SHP77 (cell line): ENCODE measurements around the gene NUMA1.

Experiments
- DNase-seq, 2 experiments: peaks; one replicate each; lab custom pipeline; 2025; lab: John Stamatoyannopoulos, UW

NUMA1 gene

GRCh38 chr11:72001834-72002591 lies 78.3 kb downstream of the NUMA1 start:
- DNase-seq: no peak

GRCh38 chr11:72001285-72001684 lies 79.1 kb downstream of the NUMA1 start:
- no peak for DNase-seq

GRCh38 chr11:72000202-72000867 lies 80.0 kb downstream of the NUMA1 start:
- DNase-seq: no peak

- DNase-seq: no peak
Measured at GRCh38 chr11:71999798-72000197, 80.5 kb downstream of the NUMA1 start.

GRCh38 chr11:71999362-71999761 lies 81.0 kb downstream of the NUMA1 start:
- no peak for DNase-seq

GRCh38 chr11:71998649-71999310 lies 81.6 kb downstream of the NUMA1 start, which contains the start of gene IL18BP:
Gene IL18BP (plus strand): TSS chr11:71998909. CDS start chr11:71999985, 1,076 bp downstream.
- DNase-seq: no peak

- no peak for DNase-seq
Measured at GRCh38 chr11:71998061-71998460, 82.3 kb downstream of the NUMA1 start.

- DNase-seq: no peak
Measured at GRCh38 chr11:71997594-71997993, 82.7 kb downstream of the NUMA1 start.

GRCh38 chr11:71996946-71997345 lies 83.4 kb downstream of the NUMA1 start:
- DNase-seq: no peak

GRCh38 chr11:71996517-71996916 lies 83.8 kb downstream of the NUMA1 start:
- no peak for DNase-seq

GRCh38 chr11:71995726-71996291 lies 84.5 kb downstream of the NUMA1 start:
- DNase-seq: no peak

- no peak for DNase-seq
Measured at GRCh38 chr11:71994786-71995185, 85.6 kb downstream of the NUMA1 start.

- no peak for DNase-seq
Measured at GRCh38 chr11:71992136-71992730, 88.1 kb downstream of the NUMA1 start.

- no peak for DNase-seq
Measured at GRCh38 chr11:71991494-71991893, 88.8 kb downstream of the NUMA1 start.

- DNase-seq: no peak
Measured at GRCh38 chr11:71990701-71991100, 89.6 kb downstream of the NUMA1 start.

- no peak for DNase-seq
Measured at GRCh38 chr11:71988050-71988449, 92.3 kb downstream of the NUMA1 start.

- no peak for DNase-seq
Measured at GRCh38 chr11:71987521-71987920, 92.8 kb downstream of the NUMA1 start.

GRCh38 chr11:71986131-71986530 lies 94.2 kb downstream of the NUMA1 start:
- no peak for DNase-seq

GRCh38 chr11:71979602-71980001 lies 100.7 kb downstream of the NUMA1 start:
- no peak for DNase-seq

- DNase-seq: no peak
Measured at GRCh38 chr11:71979094-71979493, 101.2 kb downstream of the NUMA1 start.

- peak; percentile 32 to 33 for DNase-seq
Measured at GRCh38 chr11:71977743-71978418, 102.5 kb downstream of the NUMA1 start.

GRCh38 chr11:71977090-71977489 lies 103.3 kb downstream of the NUMA1 start:
- no peak for DNase-seq
